HEK293 (cell line): ENCODE data around the gene VPS54.

ENCODE experiments used
- CTCF ChIA-PET: fragments of 350-600 bp; formaldehyde crosslinking; extraction: SDS; loops from one replicate; lab custom pipeline; 2021; ENCODE audit warnings: antibody characterized with exemption; lab: Yijun Ruan, JAX
- POLR2A ChIA-PET: fragments of 300-600 bp; formaldehyde crosslinking; extraction: SDS; loops from one replicate; lab custom pipeline; 2020; ENCODE audit warnings: antibody characterized with exemption, inconsistent platforms; lab: Yijun Ruan, JAX
- H3K27ac ChIP-seq: fragments of 200-500 bp; sonication (Bioruptor generic); 2 replicates; pipeline ENCODE4 v1.5.1; 2014; ENCODE audit warnings: low read depth, low read length, control low read depth, inconsistent platforms; ENCODE audit errors: extremely low read depth
- H3K36me3 ChIP-seq, 2 experiments: fragments of 200-500 bp in 1 of 2; sonication (Bioruptor generic) in 1 of 2; 1 replicate in 1 of 2; 2 replicates in 1 of 2; pipeline ENCODE4 v1.5.1; 2014 to 2017; ENCODE audit warnings: inconsistent platforms in 2 of 2, low read length in 2 of 2; ENCODE audit not compliant: control insufficient read depth in 2 of 2, insufficient read depth in 1 of 2
- H3K4me1 ChIP-seq: fragments of 200-500 bp; sonication (Bioruptor generic); 2 replicates; pipeline ENCODE4 v1.5.1; 2014; ENCODE audit warnings: mild to moderate bottlenecking, low read length, inconsistent platforms; ENCODE audit not compliant: control insufficient read depth, insufficient read depth
- H3K4me3 ChIP-seq: 2 replicates; pipeline ENCODE4 v1.5.1; 2011; ENCODE audit warnings: low read depth, mild to moderate bottlenecking, control low read depth, low read length, moderate library complexity
- H3K9me3 ChIP-seq: fragments of 200-500 bp; sonication (Bioruptor generic); 2 replicates; pipeline ENCODE4 v1.5.1; 2014; ENCODE audit warnings: low read depth, low read length, inconsistent platforms; ENCODE audit not compliant: control insufficient read depth, insufficient read depth
- GLI2 ChIP-seq: fragments of 450-650 bp; formaldehyde crosslinking; IDR thresholded peaks from 2 replicates; pipeline ENCODE4; 2017; ENCODE audit warnings: missing biosample characterization, missing genetic modification characterization, low read depth, borderline replicate concordance
- MZF1 ChIP-seq: fragments of 450-650 bp; formaldehyde crosslinking; IDR thresholded peaks from 2 replicates; pipeline ENCODE4 v1.5.1; 2017; ENCODE audit warnings: missing biosample characterization, missing genetic modification characterization, borderline replicate concordance
- SETDB1 ChIP-seq: IDR thresholded peaks from one replicate; pipeline ENCODE4 v1.6.1; 2017; ENCODE audit warnings: mild to moderate bottlenecking, low read length, moderate library complexity, mixed read lengths; ENCODE audit not compliant: insufficient read length
- ZBTB7A ChIP-seq: fragments of 450-650 bp; formaldehyde crosslinking; IDR thresholded peaks from 2 replicates; pipeline ENCODE4 v1.5.1; 2016; ENCODE audit warnings: low read depth, missing biosample characterization, missing genetic modification characterization
- ZNF155 ChIP-seq: fragments of 450-650 bp; formaldehyde crosslinking; IDR thresholded peaks from 2 replicates; pipeline ENCODE4 v1.5.1; 2016; ENCODE audit warnings: missing biosample characterization, missing genetic modification characterization
- ZNF174 ChIP-seq: fragments of 450-650 bp; formaldehyde crosslinking; IDR thresholded peaks from 2 replicates; pipeline ENCODE4 v1.5.0; 2017; ENCODE audit warnings: missing biosample characterization, mild to moderate bottlenecking, missing genetic modification characterization
- ZNF266 ChIP-seq: fragments of 450-650 bp; formaldehyde crosslinking; IDR thresholded peaks from 2 replicates; pipeline ENCODE4 v1.5.1; 2016; ENCODE audit warnings: missing biosample characterization, missing genetic modification characterization, low read depth
- ZNF311 ChIP-seq: fragments of 450-650 bp; formaldehyde crosslinking; IDR thresholded peaks from 2 replicates; pipeline ENCODE4 v1.5.1; 2017; ENCODE audit warnings: missing biosample characterization, missing genetic modification characterization, borderline replicate concordance
- ZNF335 ChIP-seq: fragments of 450-650 bp; formaldehyde crosslinking; conservative IDR thresholded peaks from 2 replicates; pipeline ENCODE4 v1.5.1; 2016; ENCODE audit warnings: missing biosample characterization, missing genetic modification characterization
- ZNF391 ChIP-seq: fragments of 450-650 bp; formaldehyde crosslinking; IDR thresholded peaks from 2 replicates; pipeline ENCODE4 v1.5.1; 2016; ENCODE audit warnings: low read depth, missing biosample characterization, missing genetic modification characterization, borderline replicate concordance
- ZNF48 ChIP-seq: fragments of 450-650 bp; formaldehyde crosslinking; IDR thresholded peaks from 2 replicates; pipeline ENCODE4 v1.5.1; 2016; ENCODE audit warnings: missing biosample characterization, missing genetic modification characterization
- ZNF544 ChIP-seq: fragments of 450-650 bp; formaldehyde crosslinking; IDR thresholded peaks from 2 replicates; pipeline ENCODE4 v1.5.0; 2017; ENCODE audit warnings: missing biosample characterization, missing genetic modification characterization
- ZNF571 ChIP-seq: fragments of 450-650 bp; formaldehyde crosslinking; IDR thresholded peaks from 2 replicates; pipeline ENCODE4 v1.5.0; 2017; ENCODE audit warnings: missing biosample characterization, missing genetic modification characterization
- ZNF658 ChIP-seq: fragments of 450-650 bp; formaldehyde crosslinking; IDR thresholded peaks from 2 replicates; pipeline ENCODE4; 2016; ENCODE audit warnings: missing biosample characterization, missing genetic modification characterization
- ZSCAN23 ChIP-seq: fragments of 450-650 bp; formaldehyde crosslinking; IDR thresholded peaks from 2 replicates; pipeline ENCODE4 v1.5.1; 2016; ENCODE audit warnings: missing biosample characterization, missing genetic modification characterization
- TF ChIP-seq, protein P1 (sequence below): fragments of 450-650 bp; formaldehyde crosslinking; IDR thresholded peaks from 2 replicates; pipeline ENCODE4 v1.5.1; 2016; ENCODE audit warnings: missing biosample characterization, missing genetic modification characterization, low read depth
- TF ChIP-seq, protein P2 (sequence below): fragments of 450-650 bp; formaldehyde crosslinking; IDR thresholded peaks from 2 replicates; pipeline ENCODE4 v1.5.1; 2016; ENCODE audit warnings: missing biosample characterization, missing genetic modification characterization
- TF ChIP-seq, protein P3 (sequence below): fragments of 450-650 bp; formaldehyde crosslinking; IDR thresholded peaks from 2 replicates; pipeline ENCODE4 v1.5.1; 2016; ENCODE audit warnings: missing biosample characterization, missing genetic modification characterization
- TF ChIP-seq, protein P4 (sequence below): fragments of 450-650 bp; formaldehyde crosslinking; IDR thresholded peaks from 2 replicates; pipeline ENCODE4 v1.5.1; 2016; ENCODE audit warnings: missing biosample characterization, missing genetic modification characterization
- TF ChIP-seq, protein P5 (sequence below): fragments of 450-650 bp; formaldehyde crosslinking; IDR thresholded peaks from 2 replicates; pipeline ENCODE4 v1.5.1; 2016; ENCODE audit warnings: missing biosample characterization, missing genetic modification characterization
- TF ChIP-seq, protein P6 (sequence below): fragments of 450-650 bp; formaldehyde crosslinking; IDR thresholded peaks from 2 replicates; pipeline ENCODE4 v1.5.0; 2017; ENCODE audit warnings: missing biosample characterization, missing genetic modification characterization, borderline replicate concordance

Gene VPS54

DNA sequence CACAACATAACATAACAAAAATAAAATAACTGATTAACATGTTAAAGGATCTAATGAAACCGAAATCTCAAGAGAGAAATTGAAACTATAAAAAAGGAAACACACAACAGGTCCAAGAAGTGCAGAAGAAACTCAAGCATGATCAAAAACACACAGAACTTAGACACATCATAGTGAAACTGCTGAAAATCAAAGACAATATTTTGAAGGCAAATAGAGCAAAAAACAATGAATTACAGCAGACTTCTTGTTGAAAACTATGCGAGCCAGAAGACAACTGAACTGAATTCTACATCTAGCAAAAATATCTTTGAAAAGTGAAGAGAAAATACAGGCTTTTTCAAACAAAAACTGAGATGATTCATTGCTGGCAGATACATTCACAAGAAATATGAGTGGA, 116.2 kb downstream of the VPS54 start:
- Histone ChIP-seq H3K4me3 (no peak overlapping the region), H3K27ac (no peak overlapping the region), H3K36me3 (peaks cover 0 to 33% of the 10 kb centered on the region in 2 experiments), H3K9me3 (no peaks in the 10 kb centered on the region), H3K4me1 (no peaks in the 10 kb centered on the region)
- POLR2A ChIA-PET = no interaction called here
- TF ChIP-seq ZNF335 (tag by site-specific recombination) (no peak), SETDB1 (peak; percentile 66)
- CTCF ChIA-PET = no interaction called here

DNA sequence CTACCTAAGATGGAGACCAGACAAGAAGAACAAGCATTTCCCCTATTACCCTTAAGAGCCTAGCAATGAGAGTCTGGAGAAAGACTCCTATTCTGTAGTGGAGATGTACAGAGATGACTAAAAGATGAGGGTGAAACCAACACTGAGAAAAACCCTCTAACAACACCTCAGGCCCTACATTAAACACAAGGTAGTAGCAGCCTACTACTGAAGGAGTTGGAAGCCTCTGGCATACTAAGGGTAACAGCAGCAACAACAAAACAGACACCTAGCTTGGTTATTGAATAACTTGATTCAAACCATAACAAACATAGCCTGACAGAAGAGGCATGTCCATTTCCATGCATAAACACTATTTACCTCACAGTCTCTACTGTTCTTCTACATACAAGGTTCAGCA, 117.1 kb downstream of the VPS54 start:
- peaks cover 0 to 35% of the 10 kb centered on the region in 2 experiments for H3K36me3 ChIP-seq
- CTCF ChIA-PET = no interaction called here
- POLR2A ChIA-PET = no interaction called here

More for the DNA sequence above, 117.1 kb downstream of the VPS54 start:
- Histone ChIP-seq H3K4me1 (no peaks in the 10 kb centered on the region), H3K27ac (no peak overlapping the region), H3K9me3 (no peaks in the 10 kb centered on the region), H3K4me3 (no peak overlapping the region)
- TF ChIP-seq, protein P1, sequence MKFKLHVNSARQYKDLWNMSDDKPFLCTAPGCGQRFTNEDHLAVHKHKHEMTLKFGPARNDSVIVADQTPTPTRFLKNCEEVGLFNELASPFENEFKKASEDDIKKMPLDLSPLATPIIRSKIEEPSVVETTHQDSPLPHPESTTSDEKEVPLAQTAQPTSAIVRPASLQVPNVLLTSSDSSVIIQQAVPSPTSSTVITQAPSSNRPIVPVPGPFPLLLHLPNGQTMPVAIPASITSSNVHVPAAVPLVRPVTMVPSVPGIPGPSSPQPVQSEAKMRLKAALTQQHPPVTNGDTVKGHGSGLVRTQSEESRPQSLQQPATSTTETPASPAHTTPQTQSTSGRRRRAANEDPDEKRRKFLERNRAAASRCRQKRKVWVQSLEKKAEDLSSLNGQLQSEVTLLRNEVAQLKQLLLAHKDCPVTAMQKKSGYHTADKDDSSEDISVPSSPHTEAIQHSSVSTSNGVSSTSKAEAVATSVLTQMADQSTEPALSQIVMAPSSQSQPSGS (tag by site-specific recombination) = no peak
- TF ChIP-seq ZNF48 (tag by site-specific recombination) = no peak
- TF ChIP-seq ZNF391 = no peak
- TF ChIP-seq ZNF155 (tag by site-specific recombination) = no peak
- TF ChIP-seq, protein P2, sequence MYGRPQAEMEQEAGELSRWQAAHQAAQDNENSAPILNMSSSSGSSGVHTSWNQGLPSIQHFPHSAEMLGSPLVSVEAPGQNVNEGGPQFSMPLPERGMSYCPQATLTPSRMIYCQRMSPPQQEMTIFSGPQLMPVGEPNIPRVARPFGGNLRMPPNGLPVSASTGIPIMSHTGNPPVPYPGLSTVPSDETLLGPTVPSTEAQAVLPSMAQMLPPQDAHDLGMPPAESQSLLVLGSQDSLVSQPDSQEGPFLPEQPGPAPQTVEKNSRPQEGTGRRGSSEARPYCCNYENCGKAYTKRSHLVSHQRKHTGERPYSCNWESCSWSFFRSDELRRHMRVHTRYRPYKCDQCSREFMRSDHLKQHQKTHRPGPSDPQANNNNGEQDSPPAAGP = no peak
- no peak for TF ChIP-seq ZNF658 (tag by site-specific recombination)
- TF ChIP-seq ZNF571 = no peak
- no peak for TF ChIP-seq ZSCAN23 (tag by site-specific recombination)
- TF ChIP-seq, protein P3, sequence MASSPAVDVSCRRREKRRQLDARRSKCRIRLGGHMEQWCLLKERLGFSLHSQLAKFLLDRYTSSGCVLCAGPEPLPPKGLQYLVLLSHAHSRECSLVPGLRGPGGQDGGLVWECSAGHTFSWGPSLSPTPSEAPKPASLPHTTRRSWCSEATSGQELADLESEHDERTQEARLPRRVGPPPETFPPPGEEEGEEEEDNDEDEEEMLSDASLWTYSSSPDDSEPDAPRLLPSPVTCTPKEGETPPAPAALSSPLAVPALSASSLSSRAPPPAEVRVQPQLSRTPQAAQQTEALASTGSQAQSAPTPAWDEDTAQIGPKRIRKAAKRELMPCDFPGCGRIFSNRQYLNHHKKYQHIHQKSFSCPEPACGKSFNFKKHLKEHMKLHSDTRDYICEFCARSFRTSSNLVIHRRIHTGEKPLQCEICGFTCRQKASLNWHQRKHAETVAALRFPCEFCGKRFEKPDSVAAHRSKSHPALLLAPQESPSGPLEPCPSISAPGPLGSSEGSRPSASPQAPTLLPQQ = no peak
- TF ChIP-seq, protein P4, sequence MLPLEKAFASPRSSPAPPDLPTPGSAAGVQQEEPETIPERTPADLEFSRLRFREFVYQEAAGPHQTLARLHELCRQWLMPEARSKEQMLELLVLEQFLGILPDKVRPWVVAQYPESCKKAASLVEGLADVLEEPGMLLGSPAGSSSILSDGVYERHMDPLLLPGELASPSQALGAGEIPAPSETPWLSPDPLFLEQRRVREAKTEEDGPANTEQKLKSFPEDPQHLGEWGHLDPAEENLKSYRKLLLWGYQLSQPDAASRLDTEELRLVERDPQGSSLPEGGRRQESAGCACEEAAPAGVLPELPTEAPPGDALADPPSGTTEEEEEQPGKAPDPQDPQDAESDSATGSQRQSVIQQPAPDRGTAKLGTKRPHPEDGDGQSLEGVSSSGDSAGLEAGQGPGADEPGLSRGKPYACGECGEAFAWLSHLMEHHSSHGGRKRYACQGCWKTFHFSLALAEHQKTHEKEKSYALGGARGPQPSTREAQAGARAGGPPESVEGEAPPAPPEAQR (tag by site-specific recombination) = no peak
- TF ChIP-seq ZNF311 (tag by site-specific recombination) = no peak
- TF ChIP-seq, protein P5, sequence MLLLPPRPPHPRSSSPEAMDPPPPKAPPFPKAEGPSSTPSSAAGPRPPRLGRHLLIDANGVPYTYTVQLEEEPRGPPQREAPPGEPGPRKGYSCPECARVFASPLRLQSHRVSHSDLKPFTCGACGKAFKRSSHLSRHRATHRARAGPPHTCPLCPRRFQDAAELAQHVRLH (tag by site-specific recombination) = no peak
- TF ChIP-seq ZNF174 (tag by site-specific recombination) = no peak
- no peak for TF ChIP-seq ZBTB7A
- no peak for TF ChIP-seq GLI2 (tag by site-specific recombination)
- TF ChIP-seq MZF1 (tag by site-specific recombination) = no peak
- no peak for TF ChIP-seq ZNF544 (tag by site-specific recombination)
- TF ChIP-seq, protein P6, sequence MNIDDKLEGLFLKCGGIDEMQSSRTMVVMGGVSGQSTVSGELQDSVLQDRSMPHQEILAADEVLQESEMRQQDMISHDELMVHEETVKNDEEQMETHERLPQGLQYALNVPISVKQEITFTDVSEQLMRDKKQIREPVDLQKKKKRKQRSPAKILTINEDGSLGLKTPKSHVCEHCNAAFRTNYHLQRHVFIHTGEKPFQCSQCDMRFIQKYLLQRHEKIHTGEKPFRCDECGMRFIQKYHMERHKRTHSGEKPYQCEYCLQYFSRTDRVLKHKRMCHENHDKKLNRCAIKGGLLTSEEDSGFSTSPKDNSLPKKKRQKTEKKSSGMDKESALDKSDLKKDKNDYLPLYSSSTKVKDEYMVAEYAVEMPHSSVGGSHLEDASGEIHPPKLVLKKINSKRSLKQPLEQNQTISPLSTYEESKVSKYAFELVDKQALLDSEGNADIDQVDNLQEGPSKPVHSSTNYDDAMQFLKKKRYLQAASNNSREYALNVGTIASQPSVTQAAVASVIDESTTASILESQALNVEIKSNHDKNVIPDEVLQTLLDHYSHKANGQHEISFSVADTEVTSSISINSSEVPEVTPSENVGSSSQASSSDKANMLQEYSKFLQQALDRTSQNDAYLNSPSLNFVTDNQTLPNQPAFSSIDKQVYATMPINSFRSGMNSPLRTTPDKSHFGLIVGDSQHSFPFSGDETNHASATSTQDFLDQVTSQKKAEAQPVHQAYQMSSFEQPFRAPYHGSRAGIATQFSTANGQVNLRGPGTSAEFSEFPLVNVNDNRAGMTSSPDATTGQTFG (tag by site-specific recombination) = no peak
- no peak for TF ChIP-seq ZNF266 (tag by site-specific recombination)
- TF ChIP-seq, all 188 proteins: peak for 0
